GM10248 (cell line): ENCODE data around the gene VAV2.

Source experiments
- CTCF ChIA-PET: fragments of 300-600 bp; sonication (Branson Sonifier 250); formaldehyde crosslinking; extraction: SDS; loops from one replicate; lab custom pipeline; 2021; ENCODE audit warnings: antibody characterized with exemption; lab: Yijun Ruan, JAX
- POLR2A ChIA-PET: fragments of 350-650 bp; sonication (Branson Sonifier 250); formaldehyde crosslinking; extraction: SDS; loops from one replicate; lab custom pipeline; 2020; ENCODE audit warnings: antibody characterized with exemption; lab: Yijun Ruan, JAX
- DNase-seq: peaks from one replicate; pipeline ENCODE4 v3.0.0; 2012; ENCODE audit errors: extremely low spot score
- CTCF ChIP-seq: IDR thresholded peaks from 2 replicates; pipeline ENCODE4 v1.5.1; 2012; ENCODE audit warnings: mild to moderate bottlenecking, low read depth; ENCODE audit errors: extremely low read depth, missing control alignments, control extremely low read depth

Gene VAV2

GRCh38 chr9:134032456-134033222 is 40.5 kb upstream of the VAV2 start:
- CTCF ChIA-PET, result interaction anchor here (0.9 to 2.6 kb wide), 3 partner anchors 11 to 18 kb away, joined by 3 to 9 read pairs (median 4); no protein-coding TSS in a partner anchor
- POLR2A ChIA-PET, result no interaction called here
- no peak for DNase-seq
- no peak for TF ChIP-seq CTCF

GRCh38 chr9:134031783-134032182 is 39.7 kb upstream of the VAV2 start:
- ChIA-PET CTCF (no interaction called here), POLR2A (no interaction called here)
- TF ChIP-seq CTCF, result no peak
- no peak for DNase-seq

GRCh38 chr9:134030821-134031470 is 38.8 kb upstream of the VAV2 start:
- ChIA-PET POLR2A (no interaction called here), CTCF (no interaction called here)

GRCh38 chr9:134029248-134030226 is 37.4 kb upstream of the VAV2 start:
- no peak for DNase-seq
- ChIA-PET POLR2A (interaction anchor here (0.6 kb wide), 1 partner anchor 160 kb away, joined by 3 read pairs; no protein-coding TSS in a partner anchor), CTCF (no interaction called here)
- no peak for TF ChIP-seq CTCF

More at GRCh38 chr9:134030821-134031470, 38.8 kb upstream of the VAV2 start:
- TF ChIP-seq CTCF, result no peak
- DNase-seq, result no peak

GRCh38 chr9:134028575-134029247 is 36.6 kb upstream of the VAV2 start:
- POLR2A ChIA-PET, result no interaction called here
- TF ChIP-seq CTCF, result no peak
- no peak for DNase-seq
- CTCF ChIA-PET, result no interaction called here
